Measurements from ENCODE around the gene DPP7. TPM values are rescaled to one million over a fixed set of nuclear protein-coding genes. Genes with fewer than 3 reads are reported as not detected.

DPP7 gene
- total and polyA plus RNA-seq, 9 of the 15 experiments (the other 6 are each of a cell fraction or from before 2014, with no cell fraction given) = 0.99 to 365 (median 132) TPM

GRCh38 chr9:137147793-137148160, 33.2 kb upstream of the DPP7 start:
- no peaks in the 10 kb centered on the region for H3K79me2 ChIP-seq (ENCODE audit: control insufficient read depth, insufficient read depth, low read length)
- intact Hi-C loops (cut with micrococcal nuclease) (no loop called here), in situ Hi-C loops (cut with MboI) (no loop called here)
- FAIRE-seq (no peak), DNase-seq (ENCODE audit: extremely low read depth in 1 of 4, low spot score in 3 of 4) (no peak), ATAC-seq (no peak)
- 35% methylated on average over 3 of the region's 24 CpGs for WGBS (ENCODE audit: insufficient coverage, low coverage, missing lambda C conversion rate)
- ChIA-PET CTCF (ENCODE audit: low intra/inter-chr PET ratio) (no interaction called here), POLR2A (interaction anchor here (1.2 kb wide), 1 partner anchor 20 kb away, joined by 4 read pairs; no protein-coding TSS in a partner anchor)
- no peaks in the 10 kb centered on the region for H3K9me3 ChIP-seq (replicated peaks; ENCODE audit: control insufficient read depth, insufficient read depth, low read depth, low read length)
- H3K9ac ChIP-seq (ENCODE audit: insufficient read depth in 1 of 2, low read depth in 2 of 2, low read length in 2 of 2) = no peak overlapping the region; a peak in 1 of 4 replicates
- H3K27me3 ChIP-seq (ENCODE audit: control insufficient read depth in 2 of 2, insufficient read depth in 2 of 2, low read length in 2 of 2) = peaks cover 0 to 12% of the 10 kb centered on the region in 2 experiments; a peak in 2 of 5 replicates
- peaks cover 8 to 52% of the 10 kb centered on the region in 2 experiments; a peak in 3 of 5 replicates for H3K4me1 ChIP-seq (replicated peaks in 1 of 2; ENCODE audit: control insufficient read depth in 2 of 2, insufficient read depth in 2 of 2, low read length in 2 of 2)
- no peaks in the 10 kb centered on the region for H3K9me1 ChIP-seq (ENCODE audit: control insufficient read depth, insufficient read depth, low read length)
- no peak overlapping the region for H3K27ac ChIP-seq (ENCODE audit: extremely low read depth, low read depth, low read length)
- no peak overlapping the region for H3K4me3 ChIP-seq
- no TSS peak for BruUV-seq (replicated peaks)
- no peak overlapping the region for H2AFZ ChIP-seq (ENCODE audit: low read depth, low read length)
- H3K4me2 ChIP-seq (ENCODE audit: insufficient read depth, low read length) = no peak overlapping the region
- 0 out of 2 replicates have a peak, but pooled peaks cover 5% of the 10 kb centered on the region for H4K20me1 ChIP-seq (replicated peaks; ENCODE audit: control insufficient read depth, insufficient read depth, low read length)
- H3K36me3 ChIP-seq (ENCODE audit: control insufficient read depth, insufficient read depth, low read length) = no peaks in the 10 kb centered on the region
- TF ChIP-seq, protein P1, sequence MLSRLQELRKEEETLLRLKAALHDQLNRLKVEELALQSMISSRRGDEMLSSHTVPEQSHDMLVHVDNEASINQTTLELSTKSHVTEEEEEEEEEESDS (CRISPR knock-in tag; IDR thresholded peaks at IDR 0.05) = no peak
- TF ChIP-seq NR2C2 (CRISPR knock-in tag; IDR thresholded peaks at IDR 0.05) (no peak), NR2C2 (tag; IDR thresholded peaks at IDR 0.05) (no peak), NR2F6 (CRISPR knock-in tag; IDR thresholded peaks at IDR 0.05) (no peak), ZBTB17 (CRISPR knock-in tag; IDR thresholded peaks at IDR 0.05) (no peak), RREB1 (CRISPR knock-in tag; IDR thresholded peaks at IDR 0.05) (no peak), POLR2B (IDR thresholded peaks at IDR 0.05; ENCODE audit: low read depth, partially characterized antibody) (no peak), DEAF1 (CRISPR knock-in tag; IDR thresholded peaks at IDR 0.05) (no peak), KDM1A (IDR thresholded peaks at IDR 0.05) (no peak), TRIM25 (IDR thresholded peaks at IDR 0.05; ENCODE audit: borderline replicate concordance) (no peak), ZNF354B (CRISPR knock-in tag; IDR thresholded peaks at IDR 0.05) (no peak), ZBED1 (IDR thresholded peaks at IDR 0.05) (no peak)
- TF ChIP-seq, protein P2, sequence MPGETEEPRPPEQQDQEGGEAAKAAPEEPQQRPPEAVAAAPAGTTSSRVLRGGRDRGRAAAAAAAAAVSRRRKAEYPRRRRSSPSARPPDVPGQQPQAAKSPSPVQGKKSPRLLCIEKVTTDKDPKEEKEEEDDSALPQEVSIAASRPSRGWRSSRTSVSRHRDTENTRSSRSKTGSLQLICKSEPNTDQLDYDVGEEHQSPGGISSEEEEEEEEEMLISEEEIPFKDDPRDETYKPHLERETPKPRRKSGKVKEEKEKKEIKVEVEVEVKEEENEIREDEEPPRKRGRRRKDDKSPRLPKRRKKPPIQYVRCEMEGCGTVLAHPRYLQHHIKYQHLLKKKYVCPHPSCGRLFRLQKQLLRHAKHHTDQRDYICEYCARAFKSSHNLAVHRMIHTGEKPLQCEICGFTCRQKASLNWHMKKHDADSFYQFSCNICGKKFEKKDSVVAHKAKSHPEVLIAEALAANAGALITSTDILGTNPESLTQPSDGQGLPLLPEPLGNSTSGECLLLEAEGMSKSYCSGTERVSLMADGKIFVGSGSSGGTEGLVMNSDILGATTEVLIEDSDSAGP (CRISPR knock-in tag; IDR thresholded peaks at IDR 0.05) = no peak

Measured in K562 (cell line).